ENCODE results near the gene PRAF2.

The PRAF2 gene

GRCh38 chrX:49079489-49080428 lies 6.0 kb upstream of the PRAF2 start, which contains the start of gene WDR45:
TSS of gene WDR45 (minus strand) at chrX:49079887. CDS start at chrX:49078095, 1,792 bp downstream.
- TF ChIP-seq, protein P1, sequence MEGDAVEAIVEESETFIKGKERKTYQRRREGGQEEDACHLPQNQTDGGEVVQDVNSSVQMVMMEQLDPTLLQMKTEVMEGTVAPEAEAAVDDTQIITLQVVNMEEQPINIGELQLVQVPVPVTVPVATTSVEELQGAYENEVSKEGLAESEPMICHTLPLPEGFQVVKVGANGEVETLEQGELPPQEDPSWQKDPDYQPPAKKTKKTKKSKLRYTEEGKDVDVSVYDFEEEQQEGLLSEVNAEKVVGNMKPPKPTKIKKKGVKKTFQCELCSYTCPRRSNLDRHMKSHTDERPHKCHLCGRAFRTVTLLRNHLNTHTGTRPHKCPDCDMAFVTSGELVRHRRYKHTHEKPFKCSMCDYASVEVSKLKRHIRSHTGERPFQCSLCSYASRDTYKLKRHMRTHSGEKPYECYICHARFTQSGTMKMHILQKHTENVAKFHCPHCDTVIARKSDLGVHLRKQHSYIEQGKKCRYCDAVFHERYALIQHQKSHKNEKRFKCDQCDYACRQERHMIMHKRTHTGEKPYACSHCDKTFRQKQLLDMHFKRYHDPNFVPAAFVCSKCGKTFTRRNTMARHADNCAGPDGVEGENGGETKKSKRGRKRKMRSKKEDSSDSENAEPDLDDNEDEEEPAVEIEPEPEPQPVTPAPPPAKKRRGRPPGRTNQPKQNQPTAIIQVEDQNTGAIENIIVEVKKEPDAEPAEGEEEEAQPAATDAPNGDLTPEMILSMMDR (IDR thresholded peaks at IDR 0.05; ENCODE audit: insufficient read depth, low read length, missing control alignments), result no peak
- ChIA-PET CTCF (interaction anchor here (0.7 to 1.3 kb wide), 4 partner anchors 9 to 673 kb away, joined by 3 to 4 read pairs (median 3); no protein-coding TSS in a partner anchor), POLR2A (interaction anchor here (0.6 to 0.7 kb wide), 3 partner anchors 76 to 111 kb away, joined by 3 read pairs; no protein-coding TSS in a partner anchor)
- peak within 1 kb of the TSS; percentile 73 for H3K4me3 ChIP-seq (ENCODE audit: low read depth, low read length)
- DNase-seq (ENCODE audit: low read depth, low spot score), result no peak

DNA sequence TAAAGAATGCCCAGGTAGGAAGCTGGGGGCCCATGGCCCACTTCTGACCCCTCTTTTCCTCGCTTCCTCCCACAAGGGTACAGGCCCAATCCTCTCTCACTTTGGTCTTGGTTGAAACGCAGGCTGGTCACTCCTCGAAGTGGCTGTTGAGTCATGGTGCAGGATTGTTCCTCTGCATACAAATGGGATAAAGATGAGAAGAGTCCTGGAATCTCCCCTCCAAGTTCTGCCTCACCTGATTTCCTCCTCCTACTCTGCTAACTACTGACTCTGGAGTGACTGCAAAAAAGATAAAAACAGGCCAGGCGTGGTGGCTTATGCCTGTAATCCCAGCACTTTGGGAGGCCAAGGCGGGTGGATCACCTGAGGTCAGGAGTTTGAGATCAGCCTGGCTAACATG lies 4.1 kb upstream of the PRAF2 start:
- no peak overlapping the region for H3K4me3 ChIP-seq (ENCODE audit: low read depth, low read length)
- no peak for DNase-seq (ENCODE audit: low read depth, low spot score)
- TF ChIP-seq, protein P1 (IDR thresholded peaks at IDR 0.05; ENCODE audit: insufficient read depth, low read length, missing control alignments), result no peak
- ChIA-PET CTCF (no interaction called here), POLR2A (no interaction called here)

DNA sequence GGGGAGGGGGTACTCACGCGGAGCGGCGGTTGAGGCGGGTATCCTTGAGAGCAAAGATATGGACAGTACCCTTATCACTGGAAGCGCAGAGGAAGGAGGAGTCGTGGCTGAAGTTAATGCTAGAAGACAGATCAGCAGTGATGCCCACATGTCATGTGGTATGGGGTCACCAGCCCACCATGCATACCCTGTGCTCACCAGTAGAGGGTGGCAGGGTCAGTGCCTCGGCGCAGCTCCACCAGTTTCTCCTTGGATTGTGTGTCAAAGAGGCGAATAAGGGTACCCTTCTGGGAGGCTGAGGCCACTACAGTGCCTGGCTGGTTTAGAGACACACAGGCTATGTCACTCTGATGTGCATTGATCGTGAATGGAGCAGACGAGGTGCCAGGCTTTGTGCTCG lies 1.5 kb upstream of the PRAF2 start:
- no peak for DNase-seq (ENCODE audit: low read depth, low spot score)
- CTCF ChIA-PET, result no interaction called here
- no peak overlapping the region for H3K4me3 ChIP-seq (ENCODE audit: low read depth, low read length)
- TF ChIP-seq, protein P1 (IDR thresholded peaks at IDR 0.05; ENCODE audit: insufficient read depth, low read length, missing control alignments), result no peak
- POLR2A ChIA-PET, result interaction anchor here (0.9 kb wide), 1 partner anchor 10 kb away, joined by 3 read pairs; no protein-coding TSS in a partner anchor

DNA sequence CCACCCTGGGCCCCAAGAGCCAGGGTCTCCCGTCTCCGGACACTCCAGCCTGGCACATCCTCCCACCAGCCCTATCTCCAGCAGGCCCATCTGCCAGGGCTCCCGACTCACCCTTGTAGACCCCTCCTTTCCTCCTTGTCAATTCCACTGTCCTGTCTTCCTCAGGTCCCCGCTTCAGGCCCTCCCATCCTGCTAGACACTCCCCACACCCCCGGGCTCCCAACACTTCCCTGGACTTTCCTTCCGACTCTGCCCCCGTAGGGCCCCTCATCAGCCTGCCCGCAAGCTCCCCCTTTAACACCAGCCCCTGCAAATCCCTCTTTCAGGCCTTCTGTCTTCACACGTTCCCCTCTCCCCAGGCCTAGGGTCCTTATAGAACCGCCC lies 1.1 kb downstream of the PRAF2 start:
- H3K4me3 ChIP-seq (ENCODE audit: low read depth, low read length), result peak overlapping the region; percentile 75
- POLR2A ChIA-PET, result no interaction called here
- CTCF ChIA-PET, result no interaction called here
- no peak for DNase-seq (ENCODE audit: low read depth, low spot score)
- TF ChIP-seq, protein P1 (IDR thresholded peaks at IDR 0.05; ENCODE audit: insufficient read depth, low read length, missing control alignments), result no peak

- peak overlapping the region; percentile 75 for H3K4me3 ChIP-seq (ENCODE audit: low read depth, low read length)
- TF ChIP-seq, protein P1 (IDR thresholded peaks at IDR 0.05; ENCODE audit: insufficient read depth, low read length, missing control alignments), result no peak
- CTCF ChIA-PET, result no interaction called here
- no peak for DNase-seq (ENCODE audit: low read depth, low spot score)
- POLR2A ChIA-PET, result interaction anchor here (0.6 kb wide), 1 partner anchor 89 kb away, joined by 4 read pairs; no protein-coding TSS in a partner anchor
Measured at GRCh38 chrX:49071877-49072711, 1.7 kb downstream of the PRAF2 start.
